Lower leg skin (tissue), 4 donors: ENCODE data around the gene SEC16A. TPM values are rescaled to one million over a fixed set of nuclear protein-coding genes. Genes with fewer than 3 reads are reported as not detected.

Source experiments
- DNase-seq, 2 donors: peaks; one replicate each; pipeline ENCODE4 v3.0.0-alpha.2; 2019; ENCODE audit warnings: low spot score in 2 of 2
- H3K4me3 ChIP-seq: fragments of 200-600 bp; sonication (generic); 2 replicates; pipeline ENCODE4 v1.5.1; 2017; ENCODE audit warnings: mild to moderate bottlenecking, low read depth; ENCODE audit not compliant: poor library complexity, severe bottlenecking
- CTCF ChIP-seq, 3 donors: fragments of 450-650 bp; IDR thresholded peaks; one replicate each; pipeline ENCODE4 v1.5.1; 2016; ENCODE audit warnings: antibody characterized with exemption in 3 of 3, mild to moderate bottlenecking in 3 of 3, moderate library complexity in 2 of 3
- POLR2A ChIP-seq, 2 donors: fragments of 450-650 bp; IDR thresholded peaks; one replicate each; pipeline ENCODE4 v1.6.1; 2016 to 2017; ENCODE audit warnings: antibody characterized with exemption in 2 of 2, mild to moderate bottlenecking in 1 of 2, moderate library complexity in 1 of 2
- WGBS, 2 donors: methylation state at CpG; one replicate each; pipeline ENCODE4 v1.1.5; 2018; 5-methylcytosine and 5-hydroxymethylcytosine counted together
- intact Hi-C: fragments of 100-400 bp; cut with DNase I; formaldehyde crosslinking; loops from one replicate; pipeline ENCODE4 v1.15.0; 2023; ENCODE audit warnings: low total_unique reads
- total RNA-seq, 4 donors: library from RNA; depleted of rRNA; stranded (reverse); fragments of >200 nt; gene quantifications; one replicate each; pipeline ENCODE4 v1.1.0, GENCODE V29; 2016

The SEC16A gene
- total RNA-seq, 4 donors from 2014 or later, result 58.4 to 77.8 (median 58.5) TPM

- DNase-seq, result no peak
- TF ChIP-seq CTCF (IDR thresholded peaks at IDR 0.05) (no peak), POLR2A (IDR thresholded peaks at IDR 0.05) (no peak)
- 56 to 83% methylated on average over 17 to 27 of the region's 30 CpGs for WGBS, 2 donors
- H3K4me3 ChIP-seq, result no peak overlapping the region
- intact Hi-C loops, result no loop called here
Measured at GRCh38 chr9:136525841-136526499, 43.1 kb upstream of the SEC16A start.

GRCh38 chr9:136525207-136525606 is 42.4 kb upstream of the SEC16A start:
- DNase-seq, result no peak
- intact Hi-C loops, result no loop called here
- WGBS, 2 donors, result 80 to 91% methylated on average over 16 to 19 of the region's 21 CpGs
- TF ChIP-seq POLR2A (IDR thresholded peaks at IDR 0.05) (no peak), CTCF (IDR thresholded peaks at IDR 0.05) (no peak)
- H3K4me3 ChIP-seq, result no peak overlapping the region

- DNase-seq, result no peak
- intact Hi-C loops, result no loop called here
- TF ChIP-seq POLR2A (IDR thresholded peaks at IDR 0.05) (no peak), CTCF (IDR thresholded peaks at IDR 0.05) (no peak)
- WGBS, 2 donors, result 87 to 89% methylated on average over 42 to 52 of the region's 59 CpGs
- H3K4me3 ChIP-seq, result no peak overlapping the region
Measured at GRCh38 chr9:136522314-136523237, 39.7 kb upstream of the SEC16A start.

- DNase-seq, result no peak
- no peak overlapping the region for H3K4me3 ChIP-seq
- intact Hi-C loops, result no loop called here
- 70 to 75% methylated on average over 7 to 9 of the region's 10 CpGs for WGBS, 2 donors
- no peak for TF ChIP-seq CTCF (IDR thresholded peaks at IDR 0.05)
- no peak for TF ChIP-seq POLR2A (IDR thresholded peaks at IDR 0.05)
Measured at GRCh38 chr9:136521537-136521936, 38.7 kb upstream of the SEC16A start.

- no peak overlapping the region for H3K4me3 ChIP-seq
- intact Hi-C loops, result no loop called here
- WGBS, 2 donors, result 88 to 93% methylated on average over 19 to 20 of the region's 20 CpGs
- DNase-seq, result no peak
- TF ChIP-seq CTCF (IDR thresholded peaks at IDR 0.05) (no peak), POLR2A (IDR thresholded peaks at IDR 0.05) (no peak)
Measured at GRCh38 chr9:136520053-136520540, 37.3 kb upstream of the SEC16A start.
